Body of pancreas (tissue), 4 donors: ENCODE data around the gene WRNIP1. TPM values are rescaled to one million over a fixed set of nuclear protein-coding genes. Genes with fewer than 3 reads are reported as not detected.

Source experiments
- ATAC-seq: fragments of 150-250 bp; one replicate; pipeline ENCODE4 v1.9.1; 2016
- DNase-seq, 4 donors: peaks; one replicate each; pipeline ENCODE4 v3.0.0-alpha.2; 2019
- H3K27ac ChIP-seq, 4 donors: fragments of 200-600 bp; sonication (generic); 1 replicate in 3 of 4; 2 replicates in 1 of 4; pipeline versions ENCODE4 v1.5.1 to v1.6.1; 2016 to 2019; ENCODE audit warnings: mild to moderate bottlenecking in 1 of 4, mixed read lengths in 1 of 4, moderate library complexity in 1 of 4
- H3K27me3 ChIP-seq, 2 donors: fragments of 200-600 bp; sonication (generic); one replicate each; pipeline ENCODE4 v1.6.0; 2016; ENCODE audit warnings: mild to moderate bottlenecking in 1 of 2
- H3K36me3 ChIP-seq, 2 donors: fragments of 200-600 bp; sonication (generic); replicated peaks in 1 of 2; 2 replicates each; pipeline ENCODE4 v1.5.1; 2016; ENCODE audit warnings: low read depth in 2 of 2; ENCODE audit not compliant: insufficient read depth in 1 of 2
- H3K4me1 ChIP-seq: fragments of 200-600 bp; sonication (generic); one replicate; pipeline ENCODE4 v1.6.0; 2016
- H3K4me3 ChIP-seq, 2 donors: fragments of 200-600 bp; sonication (generic); 1 replicate in 1 of 2; 2 replicates in 1 of 2; pipeline ENCODE4 v1.5.1; 2016 to 2019
- H3K9me3 ChIP-seq, 3 donors: fragments of 200-600 bp; sonication (generic); 1 replicate in 2 of 3; 2 replicates in 1 of 3; pipeline ENCODE4 v1.5.1; 2016
- POLR2A ChIP-seq, 3 donors: fragments of 450-650 bp; IDR thresholded peaks; one replicate each; pipeline ENCODE4 v1.6.1; 2016; ENCODE audit warnings: antibody characterized with exemption in 3 of 3, mild to moderate bottlenecking in 2 of 3
- WGBS, 2 donors: methylation state at CpG; one replicate each; pipeline ENCODE4 v1.1.5; 2017; 5-methylcytosine and 5-hydroxymethylcytosine counted together
- intact Hi-C: fragments of 100-400 bp; cut with DNase I; formaldehyde crosslinking; loops from one replicate; pipeline ENCODE4 v1.15.1; 2023
- total RNA-seq, 2 donors: library from RNA; depleted of rRNA; stranded (reverse); fragments of >200 nt; gene quantifications; one replicate each; pipeline ENCODE4 v1.1.0, GENCODE V29; 2016
- TF ChIP-seq, protein P1 (sequence below), 7 experiments: fragments of 450-650 bp in 4 of 7; fragments of 200-600 bp in 3 of 7; sonication (generic) in 3 of 7; IDR thresholded peaks; one replicate each; pipeline ENCODE4 v1.5.1; 2016 to 2019; ENCODE audit warnings: antibody characterized with exemption in 7 of 7

Gene WRNIP1
- total RNA-seq, 2 donors from 2014 or later, result 61.0 to 62.0 TPM

DNA sequence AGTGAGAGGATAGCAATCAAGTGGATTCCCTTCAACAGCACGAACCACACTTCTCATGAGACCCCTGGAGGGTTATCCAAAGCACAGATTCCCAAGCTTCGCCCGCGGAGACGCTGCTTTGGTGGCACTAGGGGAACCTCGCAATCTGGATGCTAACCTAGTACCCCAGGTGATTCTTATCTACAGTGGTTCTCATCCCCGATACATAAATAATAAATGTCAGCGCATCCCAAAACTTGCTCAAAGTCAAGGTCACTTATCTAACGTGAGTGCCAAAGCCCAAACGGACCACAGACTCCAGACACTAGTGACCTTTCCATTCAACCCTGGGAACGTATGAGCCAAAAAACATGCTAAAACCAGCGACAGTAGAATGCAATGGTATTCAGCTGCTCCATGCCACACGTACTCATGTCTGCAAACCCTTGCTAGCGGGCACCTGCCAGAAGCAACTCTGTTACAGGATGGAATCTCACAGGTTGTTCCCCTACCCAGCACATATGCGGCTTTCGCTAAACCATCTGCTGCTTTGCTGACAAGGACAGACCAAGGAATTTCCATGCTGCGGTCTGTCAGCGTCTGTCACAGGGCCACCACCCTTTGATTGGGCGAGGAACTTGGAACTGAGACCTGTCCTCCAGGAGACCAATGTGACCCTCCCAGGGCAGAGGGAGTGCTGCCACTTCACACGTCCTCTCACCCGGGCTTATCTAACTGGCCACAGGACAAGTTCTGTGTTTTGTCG lies 31.3 kb upstream of the WRNIP1 start:
- H3K27me3 ChIP-seq, result no peaks in the 10 kb centered on the region
- no peak overlapping the region for H3K4me3 ChIP-seq
- ATAC-seq (no peak), DNase-seq (no peak)
- intact Hi-C loops, result no loop called here
- H3K36me3 ChIP-seq, result no peaks in the 10 kb centered on the region
- 69 to 71% methylated on average over 22 of the region's 22 CpGs for WGBS, 2 donors
- H3K9me3 ChIP-seq, result no peaks in the 10 kb centered on the region
- peaks cover 3% of the 10 kb centered on the region for H3K4me1 ChIP-seq
- TF ChIP-seq POLR2A (IDR thresholded peaks at IDR 0.05), result no peak
- TF ChIP-seq, protein P1, sequence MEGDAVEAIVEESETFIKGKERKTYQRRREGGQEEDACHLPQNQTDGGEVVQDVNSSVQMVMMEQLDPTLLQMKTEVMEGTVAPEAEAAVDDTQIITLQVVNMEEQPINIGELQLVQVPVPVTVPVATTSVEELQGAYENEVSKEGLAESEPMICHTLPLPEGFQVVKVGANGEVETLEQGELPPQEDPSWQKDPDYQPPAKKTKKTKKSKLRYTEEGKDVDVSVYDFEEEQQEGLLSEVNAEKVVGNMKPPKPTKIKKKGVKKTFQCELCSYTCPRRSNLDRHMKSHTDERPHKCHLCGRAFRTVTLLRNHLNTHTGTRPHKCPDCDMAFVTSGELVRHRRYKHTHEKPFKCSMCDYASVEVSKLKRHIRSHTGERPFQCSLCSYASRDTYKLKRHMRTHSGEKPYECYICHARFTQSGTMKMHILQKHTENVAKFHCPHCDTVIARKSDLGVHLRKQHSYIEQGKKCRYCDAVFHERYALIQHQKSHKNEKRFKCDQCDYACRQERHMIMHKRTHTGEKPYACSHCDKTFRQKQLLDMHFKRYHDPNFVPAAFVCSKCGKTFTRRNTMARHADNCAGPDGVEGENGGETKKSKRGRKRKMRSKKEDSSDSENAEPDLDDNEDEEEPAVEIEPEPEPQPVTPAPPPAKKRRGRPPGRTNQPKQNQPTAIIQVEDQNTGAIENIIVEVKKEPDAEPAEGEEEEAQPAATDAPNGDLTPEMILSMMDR (IDR thresholded peaks at IDR 0.05), result no peak
- no peak overlapping the region for H3K27ac ChIP-seq

DNA sequence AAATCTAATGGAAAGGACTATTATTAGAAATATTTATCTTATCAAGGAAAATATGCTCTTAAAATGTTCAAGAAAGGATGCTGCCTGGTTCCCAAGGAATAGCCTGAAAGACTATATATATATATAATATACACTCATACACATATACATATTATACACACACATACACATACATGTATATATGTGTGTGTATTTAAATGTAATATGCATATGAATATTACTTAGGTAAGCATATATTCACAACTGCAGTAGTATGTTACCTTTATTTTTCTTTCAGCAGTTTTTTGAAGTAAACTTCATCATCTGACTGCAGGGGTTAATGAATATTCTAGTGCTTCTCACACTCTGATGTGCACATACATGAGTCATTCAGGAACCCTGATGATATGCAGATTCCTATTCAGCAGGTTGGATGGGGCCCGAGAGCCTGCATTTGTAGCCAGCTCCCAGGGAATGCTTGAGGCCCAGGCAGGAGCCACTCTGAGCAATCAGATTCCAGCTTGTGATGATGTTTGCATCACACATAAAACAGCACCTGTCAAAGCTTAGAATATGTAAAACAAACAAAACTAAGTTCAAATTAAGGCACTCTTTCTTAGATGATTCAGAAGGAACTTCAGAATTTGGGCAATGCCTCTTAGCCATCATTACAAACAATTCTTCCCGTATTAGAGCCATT lies 30.6 kb upstream of the WRNIP1 start:
- TF ChIP-seq, protein P1 (IDR thresholded peaks at IDR 0.05), result no peak
- TF ChIP-seq POLR2A (IDR thresholded peaks at IDR 0.05), result no peak
- no peak overlapping the region for H3K27ac ChIP-seq
- H3K4me1 ChIP-seq, result peaks cover 3% of the 10 kb centered on the region
- no peaks in the 10 kb centered on the region for H3K27me3 ChIP-seq
- intact Hi-C loops, result no loop called here
- WGBS, 2 donors, result 61 to 85% methylated on average over 2 of the region's 2 CpGs
- no peaks in the 10 kb centered on the region for H3K9me3 ChIP-seq
- no peaks in the 10 kb centered on the region for H3K36me3 ChIP-seq
- DNase-seq (no peak), ATAC-seq (no peak)
- no peak overlapping the region for H3K4me3 ChIP-seq

DNA sequence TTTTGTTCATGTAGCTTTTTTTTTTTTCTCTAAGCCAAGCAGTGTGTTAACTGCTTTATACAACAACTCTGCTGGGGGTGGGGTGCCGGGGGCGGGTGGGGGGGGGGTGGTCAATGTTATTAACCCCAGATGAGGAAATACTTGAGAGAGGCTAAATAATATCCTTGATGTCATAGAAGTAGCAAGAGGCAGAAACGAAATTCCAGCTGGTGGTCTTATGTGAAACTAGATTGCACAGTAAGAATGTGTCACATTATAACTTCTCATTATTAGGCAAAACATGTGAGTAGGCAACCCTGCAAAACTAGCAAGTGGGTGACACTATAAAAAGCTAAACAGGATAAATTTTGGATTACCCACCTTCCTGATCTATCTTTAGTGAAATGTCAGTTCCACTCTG lies 27.3 kb upstream of the WRNIP1 start:
- Histone ChIP-seq H3K27me3 (no peaks in the 10 kb centered on the region), H3K27ac (no peak overlapping the region), H3K4me3 (no peak overlapping the region), H3K4me1 (peaks cover 4% of the 10 kb centered on the region), H3K36me3 (no peaks in the 10 kb centered on the region), H3K9me3 (no peaks in the 10 kb centered on the region)
- intact Hi-C loops, result no loop called here
- no peak for TF ChIP-seq POLR2A (IDR thresholded peaks at IDR 0.05)
- TF ChIP-seq, protein P1 (IDR thresholded peaks at IDR 0.05), result no peak
- DNase-seq (no peak), ATAC-seq (no peak)
- WGBS, 2 donors, result 19 to 34% methylated on average over 3 of the region's 3 CpGs

DNA sequence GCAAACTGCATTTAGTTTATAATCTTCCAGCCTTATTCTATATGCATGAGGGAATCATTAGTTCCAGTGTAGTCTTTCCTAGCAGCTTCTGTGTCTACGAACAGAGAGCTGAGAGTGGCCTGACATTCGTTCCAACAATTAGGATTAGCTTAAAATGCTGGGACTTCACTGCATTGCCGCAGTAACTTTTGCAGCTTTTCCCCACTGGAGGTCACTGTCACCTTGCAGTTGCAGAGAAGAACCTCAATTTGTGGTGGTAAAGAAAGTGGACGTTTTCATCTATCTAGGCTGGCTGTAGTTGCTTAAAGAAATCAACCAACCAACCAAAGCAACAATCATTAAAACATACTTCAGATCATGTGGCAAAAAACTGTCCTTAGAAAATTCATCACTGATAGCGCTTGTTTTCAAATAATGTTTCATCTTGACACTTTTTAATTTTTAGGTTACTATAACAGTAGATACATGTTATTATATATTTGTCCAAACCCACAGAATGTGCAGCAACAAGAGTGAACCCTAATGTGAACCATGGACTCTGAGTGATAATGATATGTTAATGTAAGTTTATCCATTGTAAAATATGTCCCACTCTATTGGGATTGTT lies 26.7 kb upstream of the WRNIP1 start:
- WGBS, 2 donors, result 19 to 27% methylated on average over 5 of the region's 5 CpGs
- ATAC-seq, result peak; percentile 71

More for the DNA sequence above, 26.7 kb upstream of the WRNIP1 start:
- TF ChIP-seq, protein P1 (IDR thresholded peaks at IDR 0.05), result peak; percentile 65 to 87 (median 74)
- no peak for TF ChIP-seq POLR2A (IDR thresholded peaks at IDR 0.05)
- peaks cover 10% of the 10 kb centered on the region for H3K4me1 ChIP-seq
- peak; percentile 46 to 73 (median 68) for DNase-seq
- H3K27me3 ChIP-seq, result no peaks in the 10 kb centered on the region
- H3K4me3 ChIP-seq, result no peak overlapping the region
- no peaks in the 10 kb centered on the region for H3K36me3 ChIP-seq
- intact Hi-C loops, result no loop called here
- H3K9me3 ChIP-seq, result no peaks in the 10 kb centered on the region
- no peak overlapping the region for H3K27ac ChIP-seq
